ENCODE data around the gene SHISA6.
"Not testable (repeated sequence)": the region's sequence is repeated elsewhere in the genome, so short reads cannot be mapped to it uniquely, and the experiment has no call there.

The SHISA6 gene

GRCh38 chr17:11304568-11304967, 63.6 kb downstream of the SHISA6 start:
- DNase-seq, result no peak

- DNase-seq, result no peak
These were observed 64.5 kb downstream of the SHISA6 start for GRCh38 chr17:11305524-11305923.

GRCh38 chr17:11308531-11308930, 67.5 kb downstream of the SHISA6 start:
- DNase-seq, result no peak

GRCh38 chr17:11309033-11309432, 68.0 kb downstream of the SHISA6 start:
- DNase-seq, result no peak

- no peak for DNase-seq
These were observed 68.8 kb downstream of the SHISA6 start for GRCh38 chr17:11309850-11310249.

GRCh38 chr17:11316451-11316850, 75.4 kb downstream of the SHISA6 start:
- not testable (repeated sequence) for DNase-seq

- DNase-seq, result no peak
These were observed 77.2 kb downstream of the SHISA6 start for GRCh38 chr17:11318207-11318606.

GRCh38 chr17:11319894-11320293, 78.9 kb downstream of the SHISA6 start:
- DNase-seq, result no peak

GRCh38 chr17:11324021-11324420, 83.0 kb downstream of the SHISA6 start:
- no peak for DNase-seq

- no peak for DNase-seq
These were observed 83.9 kb downstream of the SHISA6 start for GRCh38 chr17:11324846-11325420.

GRCh38 chr17:11326492-11326891, 85.5 kb downstream of the SHISA6 start:
- DNase-seq, result no peak

GRCh38 chr17:11328770-11329169, 87.8 kb downstream of the SHISA6 start:
- no peak for DNase-seq

GRCh38 chr17:11330006-11330405, 89.0 kb downstream of the SHISA6 start:
- no peak for DNase-seq

- no peak for DNase-seq
These were observed 89.8 kb downstream of the SHISA6 start for GRCh38 chr17:11330826-11331225.

- no peak for DNase-seq
These were observed 90.8 kb downstream of the SHISA6 start for GRCh38 chr17:11331547-11332513.

- DNase-seq, result no peak
These were observed 91.7 kb downstream of the SHISA6 start for GRCh38 chr17:11332706-11333105.

- DNase-seq, result no peak
These were observed 93.5 kb downstream of the SHISA6 start for GRCh38 chr17:11334493-11334892.

- no peak for DNase-seq
These were observed 95.3 kb downstream of the SHISA6 start for GRCh38 chr17:11336290-11336689.

- no peak for DNase-seq
These were observed 99.8 kb downstream of the SHISA6 start for GRCh38 chr17:11340803-11341202.

- no peak for DNase-seq
These were observed 101.1 kb downstream of the SHISA6 start for GRCh38 chr17:11342138-11342537.

GRCh38 chr17:11349106-11349505, 108.1 kb downstream of the SHISA6 start:
- no peak for DNase-seq

- no peak for DNase-seq
These were observed 110.5 kb downstream of the SHISA6 start for GRCh38 chr17:11351479-11351878.

GRCh38 chr17:11353601-11354000, 112.6 kb downstream of the SHISA6 start:
- DNase-seq, result no peak

- no peak for DNase-seq
These were observed 115.4 kb downstream of the SHISA6 start for GRCh38 chr17:11356371-11356770.
